Measurements from ENCODE around the gene MUC15.

DNA sequence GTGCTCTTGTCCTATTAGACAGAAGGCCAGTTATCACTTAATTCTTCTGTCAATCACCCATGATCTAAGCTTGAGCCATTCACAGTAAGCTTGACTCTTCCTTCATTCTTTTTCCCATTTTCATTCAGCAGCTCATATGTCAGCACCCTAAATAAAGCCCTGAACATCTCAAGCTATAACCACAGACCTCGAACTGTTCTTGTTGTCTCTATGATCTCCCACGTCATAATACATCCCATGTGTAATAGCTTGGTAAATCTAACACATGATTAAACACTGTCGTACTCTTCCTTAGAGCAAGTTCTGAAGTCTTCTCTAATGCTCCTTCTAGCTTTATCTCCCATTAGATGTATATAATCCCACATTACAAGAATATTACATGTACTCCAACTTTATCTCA is 14.4 kb downstream of the MUC15 start:
- TF ChIP-seq, protein P1, sequence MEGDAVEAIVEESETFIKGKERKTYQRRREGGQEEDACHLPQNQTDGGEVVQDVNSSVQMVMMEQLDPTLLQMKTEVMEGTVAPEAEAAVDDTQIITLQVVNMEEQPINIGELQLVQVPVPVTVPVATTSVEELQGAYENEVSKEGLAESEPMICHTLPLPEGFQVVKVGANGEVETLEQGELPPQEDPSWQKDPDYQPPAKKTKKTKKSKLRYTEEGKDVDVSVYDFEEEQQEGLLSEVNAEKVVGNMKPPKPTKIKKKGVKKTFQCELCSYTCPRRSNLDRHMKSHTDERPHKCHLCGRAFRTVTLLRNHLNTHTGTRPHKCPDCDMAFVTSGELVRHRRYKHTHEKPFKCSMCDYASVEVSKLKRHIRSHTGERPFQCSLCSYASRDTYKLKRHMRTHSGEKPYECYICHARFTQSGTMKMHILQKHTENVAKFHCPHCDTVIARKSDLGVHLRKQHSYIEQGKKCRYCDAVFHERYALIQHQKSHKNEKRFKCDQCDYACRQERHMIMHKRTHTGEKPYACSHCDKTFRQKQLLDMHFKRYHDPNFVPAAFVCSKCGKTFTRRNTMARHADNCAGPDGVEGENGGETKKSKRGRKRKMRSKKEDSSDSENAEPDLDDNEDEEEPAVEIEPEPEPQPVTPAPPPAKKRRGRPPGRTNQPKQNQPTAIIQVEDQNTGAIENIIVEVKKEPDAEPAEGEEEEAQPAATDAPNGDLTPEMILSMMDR (IDR thresholded peaks at IDR 0.05) = no peak
- TF ChIP-seq, protein P2, sequence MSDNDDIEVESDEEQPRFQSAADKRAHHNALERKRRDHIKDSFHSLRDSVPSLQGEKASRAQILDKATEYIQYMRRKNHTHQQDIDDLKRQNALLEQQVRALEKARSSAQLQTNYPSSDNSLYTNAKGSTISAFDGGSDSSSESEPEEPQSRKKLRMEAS (IDR thresholded peaks at IDR 0.05; ENCODE audit: low read depth) = no peak
- TF ChIP-seq JUND (IDR thresholded peaks at IDR 0.05) = no peak
- TF ChIP-seq CHD2 (IDR thresholded peaks at IDR 0.05; ENCODE audit: low read length, partially characterized antibody) = no peak
- TF ChIP-seq YY1 (IDR thresholded peaks at IDR 0.05; ENCODE audit: low read depth) = no peak
- no peak for TF ChIP-seq RCOR1 (IDR thresholded peaks at IDR 0.05; ENCODE audit: low read length)
- no peak for TF ChIP-seq POLR2AphosphoS5 (IDR thresholded peaks at IDR 0.05; ENCODE audit: low read depth, low read length)
- TF ChIP-seq TCF12 (IDR thresholded peaks at IDR 0.05) = no peak
- TF ChIP-seq RXRA (IDR thresholded peaks at IDR 0.05; ENCODE audit: borderline replicate concordance, low read depth) = no peak
- TF ChIP-seq TAF1 (IDR thresholded peaks at IDR 0.05; ENCODE audit: borderline replicate concordance, low read depth, low read length) = no peak
- TF ChIP-seq, protein P3, sequence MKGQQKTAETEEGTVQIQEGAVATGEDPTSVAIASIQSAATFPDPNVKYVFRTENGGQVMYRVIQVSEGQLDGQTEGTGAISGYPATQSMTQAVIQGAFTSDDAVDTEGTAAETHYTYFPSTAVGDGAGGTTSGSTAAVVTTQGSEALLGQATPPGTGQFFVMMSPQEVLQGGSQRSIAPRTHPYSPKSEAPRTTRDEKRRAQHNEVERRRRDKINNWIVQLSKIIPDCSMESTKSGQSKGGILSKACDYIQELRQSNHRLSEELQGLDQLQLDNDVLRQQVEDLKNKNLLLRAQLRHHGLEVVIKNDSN (IDR thresholded peaks at IDR 0.05; ENCODE audit: borderline replicate concordance, low read depth) = no peak
- TF ChIP-seq, protein P4, sequence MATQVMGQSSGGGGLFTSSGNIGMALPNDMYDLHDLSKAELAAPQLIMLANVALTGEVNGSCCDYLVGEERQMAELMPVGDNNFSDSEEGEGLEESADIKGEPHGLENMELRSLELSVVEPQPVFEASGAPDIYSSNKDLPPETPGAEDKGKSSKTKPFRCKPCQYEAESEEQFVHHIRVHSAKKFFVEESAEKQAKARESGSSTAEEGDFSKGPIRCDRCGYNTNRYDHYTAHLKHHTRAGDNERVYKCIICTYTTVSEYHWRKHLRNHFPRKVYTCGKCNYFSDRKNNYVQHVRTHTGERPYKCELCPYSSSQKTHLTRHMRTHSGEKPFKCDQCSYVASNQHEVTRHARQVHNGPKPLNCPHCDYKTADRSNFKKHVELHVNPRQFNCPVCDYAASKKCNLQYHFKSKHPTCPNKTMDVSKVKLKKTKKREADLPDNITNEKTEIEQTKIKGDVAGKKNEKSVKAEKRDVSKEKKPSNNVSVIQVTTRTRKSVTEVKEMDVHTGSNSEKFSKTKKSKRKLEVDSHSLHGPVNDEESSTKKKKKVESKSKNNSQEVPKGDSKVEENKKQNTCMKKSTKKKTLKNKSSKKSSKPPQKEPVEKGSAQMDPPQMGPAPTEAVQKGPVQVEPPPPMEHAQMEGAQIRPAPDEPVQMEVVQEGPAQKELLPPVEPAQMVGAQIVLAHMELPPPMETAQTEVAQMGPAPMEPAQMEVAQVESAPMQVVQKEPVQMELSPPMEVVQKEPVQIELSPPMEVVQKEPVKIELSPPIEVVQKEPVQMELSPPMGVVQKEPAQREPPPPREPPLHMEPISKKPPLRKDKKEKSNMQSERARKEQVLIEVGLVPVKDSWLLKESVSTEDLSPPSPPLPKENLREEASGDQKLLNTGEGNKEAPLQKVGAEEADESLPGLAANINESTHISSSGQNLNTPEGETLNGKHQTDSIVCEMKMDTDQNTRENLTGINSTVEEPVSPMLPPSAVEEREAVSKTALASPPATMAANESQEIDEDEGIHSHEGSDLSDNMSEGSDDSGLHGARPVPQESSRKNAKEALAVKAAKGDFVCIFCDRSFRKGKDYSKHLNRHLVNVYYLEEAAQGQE (IDR thresholded peaks at IDR 0.05; ENCODE audit: low read depth, low read length) = no peak

Data from SK-N-SH (cell line).